Measurements from ENCODE around the gene RAB11A. TPM values are rescaled to one million over a fixed set of nuclear protein-coding genes. Genes with fewer than 3 reads are reported as not detected.

Gene RAB11A
- total RNA-seq, 1 donor = 51.0 TPM

DNA sequence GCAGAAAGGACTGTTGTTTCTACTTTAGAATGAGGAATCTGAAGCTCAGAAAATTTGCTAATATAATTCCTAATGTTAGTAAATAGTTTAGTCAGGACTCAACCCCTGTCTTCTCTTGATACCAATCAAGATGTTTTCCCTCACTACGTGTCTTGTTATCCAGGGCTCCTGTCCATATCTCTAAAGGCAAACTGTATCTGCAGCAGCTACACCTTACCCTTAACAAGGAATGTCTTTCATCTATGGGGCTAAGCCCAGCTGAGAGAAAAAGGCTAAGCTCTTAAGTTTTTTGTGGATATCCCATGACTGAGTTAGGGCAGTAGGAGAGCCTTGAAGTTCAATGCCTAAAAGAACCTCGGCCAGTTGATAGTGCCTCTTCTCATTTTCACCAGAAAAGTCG is 32.5 kb downstream of the RAB11A start:
- TF ChIP-seq, protein P1, sequence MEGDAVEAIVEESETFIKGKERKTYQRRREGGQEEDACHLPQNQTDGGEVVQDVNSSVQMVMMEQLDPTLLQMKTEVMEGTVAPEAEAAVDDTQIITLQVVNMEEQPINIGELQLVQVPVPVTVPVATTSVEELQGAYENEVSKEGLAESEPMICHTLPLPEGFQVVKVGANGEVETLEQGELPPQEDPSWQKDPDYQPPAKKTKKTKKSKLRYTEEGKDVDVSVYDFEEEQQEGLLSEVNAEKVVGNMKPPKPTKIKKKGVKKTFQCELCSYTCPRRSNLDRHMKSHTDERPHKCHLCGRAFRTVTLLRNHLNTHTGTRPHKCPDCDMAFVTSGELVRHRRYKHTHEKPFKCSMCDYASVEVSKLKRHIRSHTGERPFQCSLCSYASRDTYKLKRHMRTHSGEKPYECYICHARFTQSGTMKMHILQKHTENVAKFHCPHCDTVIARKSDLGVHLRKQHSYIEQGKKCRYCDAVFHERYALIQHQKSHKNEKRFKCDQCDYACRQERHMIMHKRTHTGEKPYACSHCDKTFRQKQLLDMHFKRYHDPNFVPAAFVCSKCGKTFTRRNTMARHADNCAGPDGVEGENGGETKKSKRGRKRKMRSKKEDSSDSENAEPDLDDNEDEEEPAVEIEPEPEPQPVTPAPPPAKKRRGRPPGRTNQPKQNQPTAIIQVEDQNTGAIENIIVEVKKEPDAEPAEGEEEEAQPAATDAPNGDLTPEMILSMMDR (IDR thresholded peaks at IDR 0.05; ENCODE audit: insufficient read depth, low read depth, low read length) = no peak
- H3K4me3 ChIP-seq (ENCODE audit: low read depth, low read length) = no peak overlapping the region
- DNase-seq (ENCODE audit: low read depth) = no peak

- TF ChIP-seq, protein P1 (IDR thresholded peaks at IDR 0.05; ENCODE audit: insufficient read depth, low read depth, low read length) = no peak
- H3K4me3 ChIP-seq (ENCODE audit: low read depth, low read length) = no peak overlapping the region
- no peak for DNase-seq (ENCODE audit: low read depth)
Measured at GRCh38 chr15:65902373-65902772, 33.1 kb downstream of the RAB11A start.

DNA sequence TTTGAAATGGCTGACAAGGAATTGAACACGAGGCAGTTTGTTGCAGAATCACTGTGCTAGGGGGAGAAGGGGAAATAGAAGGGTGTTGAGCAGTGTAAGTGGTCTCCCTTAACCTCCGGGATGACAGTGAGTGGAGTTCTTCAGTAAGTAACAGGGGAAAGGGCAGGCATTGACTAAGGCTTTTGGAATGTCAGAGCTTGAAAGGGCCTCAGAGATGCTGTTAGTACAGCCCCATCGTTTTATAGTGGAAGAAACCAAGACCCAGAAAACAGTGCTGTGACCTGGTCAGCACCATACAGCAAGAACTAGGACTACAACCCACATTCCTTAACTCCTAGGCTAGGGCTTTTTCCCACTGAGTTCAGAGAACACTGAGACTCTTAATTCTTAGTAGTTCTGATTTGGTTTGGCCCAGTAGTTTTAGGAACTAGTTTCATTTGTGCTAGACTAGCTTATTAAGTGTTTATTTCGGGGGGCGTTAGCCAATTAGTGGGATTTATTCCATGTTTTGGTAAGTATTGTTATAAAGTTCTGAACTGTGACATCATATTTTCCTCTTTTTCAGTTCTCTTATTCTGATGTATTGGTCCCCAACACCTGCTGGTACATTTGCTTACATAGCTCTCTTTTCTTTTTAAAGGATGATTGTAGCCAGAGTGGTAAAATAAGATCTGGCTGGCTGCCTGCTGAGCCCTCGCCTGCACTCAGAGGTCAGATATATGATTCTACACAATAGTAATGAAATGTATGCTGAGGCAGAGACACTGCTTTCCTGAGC is 34.2 kb downstream of the RAB11A start:
- DNase-seq (ENCODE audit: low read depth) = peak; percentile 67
- TF ChIP-seq, protein P1 (IDR thresholded peaks at IDR 0.05; ENCODE audit: insufficient read depth, low read depth, low read length) = no peak
- no peak overlapping the region for H3K4me3 ChIP-seq (ENCODE audit: low read depth, low read length)

GRCh38 chr15:65904301-65904700 is 35.0 kb downstream of the RAB11A start:
- TF ChIP-seq, protein P1 (IDR thresholded peaks at IDR 0.05; ENCODE audit: insufficient read depth, low read depth, low read length) = no peak
- DNase-seq (ENCODE audit: low read depth) = peak; percentile 27

DNA sequence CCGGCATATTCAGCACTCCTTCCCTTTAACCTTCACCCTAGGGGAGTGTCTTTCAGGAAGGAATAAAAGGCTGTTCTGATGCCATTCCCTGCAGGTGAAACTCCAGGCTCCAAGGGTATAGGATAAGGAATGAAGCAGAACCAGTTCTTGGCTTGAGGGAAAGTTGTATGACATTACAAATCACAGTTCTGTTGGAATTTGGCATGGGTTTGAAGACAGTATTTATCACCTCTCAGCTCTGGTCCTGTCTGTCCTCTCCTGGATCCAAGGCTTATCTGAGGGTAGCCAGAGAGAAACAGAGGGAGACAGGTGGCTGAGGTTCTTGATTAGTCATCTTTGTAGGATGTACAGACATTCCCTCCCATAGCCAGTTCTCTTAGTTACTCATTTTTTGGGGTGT is 37.1 kb downstream of the RAB11A start:
- DNase-seq (ENCODE audit: low read depth) = no peak
- TF ChIP-seq, protein P1 (IDR thresholded peaks at IDR 0.05; ENCODE audit: insufficient read depth, low read depth, low read length) = no peak
- H3K4me3 ChIP-seq (ENCODE audit: low read depth, low read length) = no peak overlapping the region

More at GRCh38 chr15:65904301-65904700, 35.0 kb downstream of the RAB11A start:
- H3K4me3 ChIP-seq (ENCODE audit: low read depth, low read length) = no peak overlapping the region

GRCh38 chr15:65907661-65908060 is 38.4 kb downstream of the RAB11A start:
- no peak for DNase-seq (ENCODE audit: low read depth)
- TF ChIP-seq, protein P1 (IDR thresholded peaks at IDR 0.05; ENCODE audit: insufficient read depth, low read depth, low read length) = no peak
- no peak overlapping the region for H3K4me3 ChIP-seq (ENCODE audit: low read depth, low read length)

Measured in fibroblast of villous mesenchyme (primary cell).